AG09309 (cell line): ENCODE measurements around the gene KIF21B.

Experiments used
- DNase-seq: peaks from one replicate; pipeline ENCODE4 v3.0.0-alpha.2; 2010; ENCODE audit warnings: low read depth
- H3K4me3 ChIP-seq: 2 replicates; pipeline ENCODE4 v1.5.1; 2011; ENCODE audit warnings: mild to moderate bottlenecking, low read depth, low read length, moderate library complexity; ENCODE audit not compliant: control insufficient read depth
- CTCF ChIP-seq: IDR thresholded peaks from 2 replicates; pipeline ENCODE4 v1.5.1; 2011; ENCODE audit warnings: mild to moderate bottlenecking, low read depth, low read length, inconsistent platforms; ENCODE audit not compliant: insufficient read depth, control insufficient read depth; ENCODE audit errors: missing control alignments

Gene KIF21B

GRCh38 chr1:200971428-200971903 lies 52.0 kb downstream of the KIF21B start:
- TF ChIP-seq CTCF = no peak
- no peak overlapping the region for H3K4me3 ChIP-seq
- no peak for DNase-seq

DNA sequence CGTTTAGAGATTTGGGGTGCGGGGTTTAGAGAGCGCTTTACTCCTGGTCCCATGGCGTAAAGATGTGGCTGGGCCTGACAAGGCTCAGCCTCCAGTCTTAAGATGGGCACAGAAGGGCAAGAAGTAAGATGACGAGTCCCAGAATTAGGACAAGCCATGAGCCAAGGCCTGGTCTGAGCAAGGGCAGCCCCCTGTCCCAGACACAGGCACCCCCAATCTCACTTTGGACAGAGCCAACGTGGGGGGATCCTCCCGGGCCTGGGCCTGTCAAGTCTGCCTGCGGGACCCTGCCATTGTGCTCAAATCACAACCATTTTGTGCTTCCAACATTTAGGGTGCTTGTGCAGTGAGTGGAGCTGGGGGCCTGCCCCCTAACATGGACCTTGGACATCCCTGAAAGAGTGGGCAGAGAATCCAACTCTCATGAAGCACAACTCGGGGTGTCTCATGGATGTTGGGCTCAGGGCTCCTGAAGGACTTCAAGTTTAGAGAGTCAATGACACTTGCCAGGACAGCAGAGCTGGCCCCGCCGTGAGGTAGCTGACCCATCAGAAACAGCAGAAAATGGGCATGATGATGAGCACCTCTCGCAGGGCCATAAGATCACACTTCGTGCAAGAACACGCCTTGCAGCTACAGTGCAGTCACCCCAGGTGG lies 52.6 kb downstream of the KIF21B start:
- DNase-seq = no peak
- no peak overlapping the region for H3K4me3 ChIP-seq
- no peak for TF ChIP-seq CTCF

GRCh38 chr1:200969726-200970561 lies 53.6 kb downstream of the KIF21B start:
- DNase-seq = no peak
- TF ChIP-seq CTCF = no peak
- H3K4me3 ChIP-seq = no peak overlapping the region

DNA sequence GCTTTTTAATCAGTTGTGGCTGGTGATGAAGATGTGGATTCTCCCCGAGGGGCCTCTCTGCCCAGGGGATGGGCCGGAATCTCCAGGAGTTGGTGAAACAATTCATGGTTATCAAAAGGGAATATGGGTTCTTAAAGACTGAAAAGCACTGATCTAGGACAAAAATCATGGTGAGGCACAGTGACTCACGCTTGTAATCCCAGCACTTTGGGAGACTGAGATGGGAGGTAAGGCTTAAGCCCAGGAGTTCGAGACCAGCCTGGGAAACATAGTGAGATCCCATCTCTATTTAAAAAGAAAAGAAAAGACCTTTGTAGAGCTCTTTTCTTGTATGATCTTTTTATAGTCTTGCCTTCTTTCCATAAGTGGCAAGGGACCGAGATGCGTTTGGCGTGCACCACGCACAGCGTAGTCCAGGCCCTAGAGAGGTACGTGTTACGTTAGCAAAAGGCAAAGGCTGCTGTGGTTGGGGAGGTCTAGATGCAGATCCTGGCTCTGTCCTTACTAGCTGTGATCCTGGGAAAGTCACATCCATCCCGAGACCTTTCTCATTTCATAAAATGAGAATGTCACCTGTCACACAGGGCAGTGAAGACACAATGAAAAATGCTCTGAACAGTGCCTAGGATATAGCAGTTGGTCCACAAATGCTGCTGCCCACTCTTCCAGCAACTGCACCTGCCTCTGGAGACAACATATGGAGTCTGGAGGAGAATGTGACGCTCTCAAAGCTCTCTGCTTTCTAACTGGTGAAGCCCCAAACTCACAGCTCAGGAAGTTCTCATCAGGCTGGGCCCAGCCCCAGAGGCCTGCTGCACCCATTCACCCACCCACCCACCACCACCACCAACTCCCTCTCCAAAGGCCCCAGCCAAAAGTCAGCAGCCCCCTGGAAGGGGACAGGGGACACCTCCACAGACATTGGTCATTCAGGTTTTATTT lies 54.8 kb downstream of the KIF21B start:
- DNase-seq = no peak

GRCh38 chr1:200967693-200968468 lies 55.6 kb downstream of the KIF21B start:
- TF ChIP-seq CTCF = no peak
- DNase-seq = no peak
- no peak overlapping the region for H3K4me3 ChIP-seq

More for the DNA sequence above, 54.8 kb downstream of the KIF21B start:
- TF ChIP-seq CTCF = no peak
- no peak overlapping the region for H3K4me3 ChIP-seq
